HepG2 (cell line): ENCODE results near the gene SLC13A3. TPM values are rescaled to one million over a fixed set of nuclear protein-coding genes. Genes with fewer than 3 reads are reported as not detected.

ENCODE experiments used
- ATAC-seq: fragments of 200-7000 bp; cut with Tn5 transposase; 3 replicates; pipeline ENCODE4 v1.9.1; 2020; ENCODE audit warnings: mild to moderate bottlenecking, moderate library complexity
- BruUV-seq: library from RNA; stranded (reverse); fragments of 400-500 nt; replicated peaks from 2 replicates; lab custom pipeline; 2021; lab: Mats Ljungman, UMichigan
- CTCF ChIA-PET: fragments of 300-600 bp; formaldehyde crosslinking; extraction: SDS; loops from one replicate; lab custom pipeline; 2021; ENCODE audit warnings: low total read pairs, inconsistent platforms, low intra/inter-chr PET ratio; lab: Yijun Ruan, JAX
- POLR2A ChIA-PET: fragments of 350-600 bp; sonication (Branson Sonifier 250); formaldehyde crosslinking; loops from one replicate; lab custom pipeline; 2020; ENCODE audit warnings: antibody characterized with exemption, inconsistent platforms; lab: Yijun Ruan, JAX
- DNase-seq: peaks from one replicate; pipeline ENCODE4 v3.0.0-alpha.2; 2015; ENCODE audit warnings: low spot score
- FAIRE-seq: peaks from 3 replicates; lab custom pipeline; 2011; peaks lifted over from hg19 to GRCh38; lab: Jason Lieb, UNC
- H2AFZ ChIP-seq: one replicate; pipeline ENCODE4 v1.6.1; 2011; ENCODE audit warnings: low read length, inconsistent platforms
- H3K27ac ChIP-seq: fragments of 300-600 bp; 3 replicates; pipeline ENCODE4 v1.8.0; 2011; ENCODE audit warnings: mixed run types, mild to moderate bottlenecking, mixed read lengths, low read length, inconsistent platforms; ENCODE audit not compliant: insufficient read depth; ENCODE audit errors: extremely low read length
- H3K27me3 ChIP-seq, 2 experiments: fragments of 200-600 bp in 1 of 2; 2 replicates in 1 of 2; 3 replicates in 1 of 2; pipeline versions ENCODE4 v1.6.0 to v1.8.0; 2011; ENCODE audit warnings: low read length in 2 of 2, mild to moderate bottlenecking in 2 of 2, moderate library complexity in 2 of 2, inconsistent platforms in 1 of 2; ENCODE audit not compliant: insufficient read depth in 2 of 2, control insufficient read depth in 1 of 2
- H3K36me3 ChIP-seq, 2 experiments: fragments of 200-600 bp in 1 of 2; replicated peaks in 1 of 2; 2 replicates in 1 of 2; 3 replicates in 1 of 2; pipeline versions ENCODE4 v1.5.1 to v1.8.0; 2011; ENCODE audit warnings: low read length in 2 of 2, inconsistent platforms in 1 of 2; ENCODE audit not compliant: insufficient read depth in 2 of 2, control insufficient read depth in 1 of 2
- H3K4me1 ChIP-seq: 2 replicates; pipeline ENCODE4 v1.5.1; 2012; ENCODE audit warnings: low read length, inconsistent platforms; ENCODE audit not compliant: insufficient read depth
- H3K4me2 ChIP-seq: 2 replicates; pipeline ENCODE4 v1.6.0; 2011; ENCODE audit warnings: low read depth, low read length, inconsistent platforms
- H3K4me3 ChIP-seq, 3 experiments: fragments of 200-600 bp in 1 of 3; sonication (generic), shearing (Covaris generic) in 1 of 3; replicated peaks in 1 of 3; 2 replicates each; pipeline ENCODE4 v1.5.1; 2011 to 2016; ENCODE audit warnings: low read length in 3 of 3, inconsistent platforms in 2 of 3, low read depth in 2 of 3, mild to moderate bottlenecking in 2 of 3, control low read depth in 1 of 3, mixed read lengths in 1 of 3; ENCODE audit not compliant: insufficient read depth in 1 of 3
- H3K79me2 ChIP-seq: one replicate; pipeline ENCODE4 v1.6.1; 2011; ENCODE audit warnings: low read length, inconsistent platforms; ENCODE audit not compliant: insufficient read depth
- H3K9ac ChIP-seq: 2 replicates; pipeline ENCODE4 v1.6.0; 2011; ENCODE audit warnings: mild to moderate bottlenecking, low read depth, low read length, inconsistent platforms; ENCODE audit not compliant: insufficient read depth
- H3K9me3 ChIP-seq: 2 replicates; pipeline ENCODE4 v1.5.1; 2012; ENCODE audit warnings: mild to moderate bottlenecking, low read length
- H4K20me1 ChIP-seq: 2 replicates; pipeline ENCODE4 v1.6.0; 2011; ENCODE audit warnings: inconsistent platforms, mild to moderate bottlenecking, low read length, moderate library complexity; ENCODE audit not compliant: insufficient read depth
- ARNT2 ChIP-seq: sonication (generic); formaldehyde crosslinking; IDR thresholded peaks from 2 replicates; pipeline ENCODE4 v1.8.0; 2022; ENCODE audit warnings: mild to moderate bottlenecking, low read depth, missing genetic modification reagents, moderate library complexity
- CEBPB ChIP-seq: IDR thresholded peaks from 2 replicates; pipeline ENCODE4 v1.6.1; 2011; ENCODE audit warnings: low read depth, low read length, improper control_type of control experiment, borderline replicate concordance
- HNF1A ChIP-seq, 2 experiments: sonication (generic) in 1 of 2; formaldehyde crosslinking in 1 of 2; IDR thresholded peaks; 2 replicates each; pipeline versions ENCODE4 v1.4.0 to v1.6.1; 2016 to 2020; ENCODE audit warnings: borderline replicate concordance in 1 of 2, low read depth in 1 of 2, mild to moderate bottlenecking in 1 of 2, missing genetic modification reagents in 1 of 2
- KAT7 ChIP-seq: IDR thresholded peaks from 2 replicates; pipeline ENCODE4 v1.6.1; 2018; ENCODE audit warnings: borderline replicate concordance, missing compliant biosample characterization
- KDM6A ChIP-seq: IDR thresholded peaks from 2 replicates; pipeline ENCODE4 v1.6.1; 2016; ENCODE audit warnings: low read depth
- MEF2D ChIP-seq: sonication (generic); formaldehyde crosslinking; IDR thresholded peaks from 2 replicates; pipeline ENCODE4 v1.5.1; 2020; ENCODE audit warnings: mild to moderate bottlenecking, missing genetic modification reagents
- RXRA ChIP-seq: sonication (generic); formaldehyde crosslinking; IDR thresholded peaks from 2 replicates; pipeline ENCODE4 v1.5.1; 2020; ENCODE audit warnings: missing genetic modification reagents
- SAP130 ChIP-seq: IDR thresholded peaks from 2 replicates; pipeline ENCODE4 v1.6.1; 2016; ENCODE audit warnings: low read depth
- SPEN ChIP-seq: sonication (generic); formaldehyde crosslinking; IDR thresholded peaks from 2 replicates; pipeline ENCODE4 v1.5.1; 2020; ENCODE audit warnings: low read depth, mild to moderate bottlenecking, missing genetic modification reagents
- TFE3 ChIP-seq: IDR thresholded peaks from 2 replicates; pipeline ENCODE4 v1.6.1; 2016
- TRAFD1 ChIP-seq: sonication (generic); formaldehyde crosslinking; IDR thresholded peaks from 2 replicates; pipeline ENCODE4 v1.5.1; 2020; ENCODE audit warnings: missing genetic modification reagents, mild to moderate bottlenecking, borderline replicate concordance
- ZMYM4 ChIP-seq: sonication (generic); formaldehyde crosslinking; IDR thresholded peaks from 2 replicates; pipeline ENCODE4 v1.8.1; 2023; ENCODE audit warnings: mild to moderate bottlenecking, missing genetic modification reagents
- ZNF362 ChIP-seq: sonication (generic); formaldehyde crosslinking; IDR thresholded peaks from 2 replicates; pipeline ENCODE4 v1.4.0; 2020; ENCODE audit warnings: missing genetic modification reagents, mild to moderate bottlenecking, borderline replicate concordance
- ZNF891 ChIP-seq: sonication (generic); formaldehyde crosslinking; IDR thresholded peaks from 2 replicates; pipeline ENCODE4 v1.5.0; 2020; ENCODE audit warnings: mild to moderate bottlenecking, missing genetic modification reagents
- WGBS: methylation state at CpG from one replicate; pipeline ENCODE4 v1.1.6; 2017; ENCODE audit warnings: low lambda C conversion rate; 5-methylcytosine and 5-hydroxymethylcytosine counted together
- in situ Hi-C: cut with HindIII; loops from 2 replicates; pipeline ENCODE4 v1.10.0; 2017; ENCODE audit warnings: low pct_unique_long_range_greater_than_20kb; ENCODE audit not compliant: extremely low pct_ligation_motif_present
- intact Hi-C: fragments of 100-400 bp; cut with micrococcal nuclease; formaldehyde crosslinking; loops from one replicate; pipeline ENCODE4 v1.10.0; 2022; ENCODE audit not compliant: unreplicated experiment
- polyA plus RNA-seq, 8 experiments: library from polyadenylated mRNA; depleted of rRNA in 3 of 8; stranded (reverse) in 7 of 8; unstranded in 1 of 8; fragments of >200 nt; fragmentation: Illumina TruSeq in 4 of 8; extraction: Trizol in 4 of 8; gene quantifications; 2 replicates each; pipeline versions ENCODE4 v1.2.1 to v1.2.3, GENCODE V29; 2011 to 2016; ENCODE audit warnings: low read depth in 4 of 8, missing spikeins in 1 of 8, mixed read lengths in 1 of 8; ENCODE audit not compliant: insufficient read depth in 1 of 8
- total RNA-seq, 5 experiments: library from RNA; depleted of rRNA; stranded (reverse); fragments of >200 nt; fragmentation: Illumina TruSeq; extraction: Trizol; gene quantifications; 2 replicates each; pipeline ENCODE4 v1.2.3, GENCODE V29; 2016; ENCODE audit warnings: low read depth in 1 of 5

Gene SLC13A3
- total and polyA plus RNA-seq, 2 of the 13 experiments (the other 11 are each of a cell fraction or from before 2014, with no cell fraction given): 66.5 to 76.0 TPM

- H3K27me3 ChIP-seq: no peaks in the 10 kb centered on the region
- in situ Hi-C loops: no loop called here
- ChIA-PET CTCF (no interaction called here), POLR2A (interaction anchor here (1.2 kb wide), 1 partner anchor 8 kb away, joined by 4 read pairs; no protein-coding TSS in a partner anchor)
- H3K4me3 ChIP-seq: no peak overlapping the region; a peak in 1 of 6 replicates
- DNase-seq (peak; percentile 64), FAIRE-seq (peak; percentile 55), ATAC-seq (peak; percentile 68)
- H3K9ac ChIP-seq: no peak overlapping the region
- 78% methylated on average over 8 of the region's 8 CpGs for WGBS
- no peak overlapping the region for H2AFZ ChIP-seq
- no peaks in the 10 kb centered on the region for H3K79me2 ChIP-seq
- no peaks in the 10 kb centered on the region for H3K9me3 ChIP-seq
- peaks cover 0 to 15% of the 10 kb centered on the region in 2 experiments; a peak in 2 of 5 replicates for H3K36me3 ChIP-seq
- peak overlapping the region; percentile 24; the same call in 1 of the 2 replicates for H3K4me2 ChIP-seq
- BruUV-seq: TSS peak; percentile 20
- H3K4me1 ChIP-seq: peaks cover 58% of the 10 kb centered on the region
- H4K20me1 ChIP-seq: no peaks in the 10 kb centered on the region
- H3K27ac ChIP-seq: no peak overlapping the region
- intact Hi-C loops: no loop called here
- 0 out of 2 replicates have a peak, but pooled peaks have one; percentile 17 for TF ChIP-seq KDM6A (CRISPR knock-in tag)
- peak; percentile 87 for TF ChIP-seq HNF1A (IDR thresholded peaks at IDR 0.05; ENCODE audit: low read depth)
- TF ChIP-seq HNF1A (CRISPR knock-in tag; IDR thresholded peaks at IDR 0.05; ENCODE audit: borderline replicate concordance): peak; percentile 66; the same call in 1 of the 2 replicates
- TF ChIP-seq ZNF891 (CRISPR knock-in tag): no peak
- no peak for TF ChIP-seq RXRA (CRISPR knock-in tag)
- TF ChIP-seq KAT7: no peak
- peak; percentile 27; the same call in 1 of the 2 replicates for TF ChIP-seq SPEN
- 0 out of 2 replicates have a peak, but pooled peaks have one; percentile 29 for TF ChIP-seq SAP130 (CRISPR knock-in tag)
- TF ChIP-seq TRAFD1 (CRISPR knock-in tag): 0 out of 2 replicates have a peak, but pooled peaks have one; percentile 27
- TF ChIP-seq ZMYM4: 0 out of 2 replicates have a peak, but pooled peaks have one; percentile 32
- TF ChIP-seq MEF2D (CRISPR knock-in tag): no peak
- TF ChIP-seq ZNF362: peak; percentile 79; the same call in 1 of the 2 replicates
- TF ChIP-seq CEBPB: peak; percentile 7; the same call in 1 of the 2 replicates
- no peak for TF ChIP-seq ARNT2 (CRISPR knock-in tag)
- 0 out of 2 replicates have a peak, but pooled peaks have one; percentile 12 for TF ChIP-seq TFE3
These were observed 51.9 kb downstream of the SLC13A3 start for GRCh38 chr20:46599227-46599987.
